A673 (cell line): ENCODE data around the gene IRX6. TPM values are rescaled to one million over a fixed set of nuclear protein-coding genes. Genes with fewer than 3 reads are reported as not detected.

Source experiments
- BruUV-seq: library from RNA; stranded (reverse); fragments of 400-500 nt; replicated peaks from 2 replicates; lab custom pipeline; 2021; lab: Mats Ljungman, UMichigan
- CTCF ChIA-PET: fragments of 300-600 bp; sonication (Branson Sonifier 250); formaldehyde crosslinking; loops from one replicate; lab custom pipeline; 2022; ENCODE audit warnings: antibody characterized with exemption; lab: Charles Lee
- POLR2A ChIA-PET: fragments of 300-600 bp; sonication (Branson Sonifier 250); formaldehyde crosslinking; loops from one replicate; lab custom pipeline; 2022; ENCODE audit warnings: antibody characterized with exemption; ENCODE audit not compliant: low non-redundant PET; lab: Charles Lee
- DNase-seq: peaks from one replicate; pipeline ENCODE4 v3.0.0-alpha.2; 2015; ENCODE audit warnings: low spot score
- H3K27ac ChIP-seq: fragments of 200-600 bp; sonication (generic); 2 replicates; pipeline ENCODE4 v1.5.1; 2016; ENCODE audit warnings: mixed run types, low read depth, mild to moderate bottlenecking, mixed read lengths, antibody characterized with exemption, low read length; ENCODE audit not compliant: poor library complexity, severe bottlenecking
- H3K27me3 ChIP-seq: fragments of 200-600 bp; sonication (generic); replicated peaks from 2 replicates; pipeline ENCODE4 v1.6.1; 2017; ENCODE audit warnings: mixed run types, low read depth, mild to moderate bottlenecking, mixed read lengths, antibody characterized with exemption, low read length; ENCODE audit not compliant: insufficient read depth, poor library complexity
- H3K36me3 ChIP-seq: fragments of 200-600 bp; sonication (generic); 2 replicates; pipeline ENCODE4 v1.6.1; 2016; ENCODE audit warnings: mixed run types, mild to moderate bottlenecking, mixed read lengths, antibody characterized with exemption, low read length; ENCODE audit not compliant: insufficient read depth, poor library complexity, severe bottlenecking
- H3K4me1 ChIP-seq: fragments of 200-600 bp; sonication (generic); 2 replicates; pipeline ENCODE4 v1.6.1; 2017; ENCODE audit warnings: mixed run types, mild to moderate bottlenecking, mixed read lengths, antibody characterized with exemption, low read length; ENCODE audit not compliant: insufficient read depth, poor library complexity, severe bottlenecking
- H3K4me3 ChIP-seq: fragments of 200-600 bp; sonication (generic); 2 replicates; pipeline ENCODE4 v1.5.1; 2016; ENCODE audit warnings: low read depth, mixed run types, mild to moderate bottlenecking, mixed read lengths, low read length; ENCODE audit not compliant: poor library complexity, severe bottlenecking
- H3K9me3 ChIP-seq: fragments of 200-600 bp; sonication (generic); 2 replicates; pipeline ENCODE4 v1.6.1; 2016; ENCODE audit warnings: mixed run types, low read depth, mild to moderate bottlenecking, mixed read lengths, antibody characterized with exemption, low read length; ENCODE audit not compliant: poor library complexity, severe bottlenecking
- EZH2 ChIP-seq: fragments of 200-600 bp; sonication (generic); IDR thresholded peaks from 2 replicates; pipeline ENCODE4 v1.6.1; 2017; ENCODE audit warnings: borderline replicate concordance, low read depth, mild to moderate bottlenecking, mixed read lengths, antibody characterized with exemption, low read length; ENCODE audit not compliant: poor library complexity, severe bottlenecking
- intact Hi-C: fragments of 100-400 bp; cut with micrococcal nuclease; formaldehyde crosslinking; loops from one replicate; pipeline ENCODE4 v1.10.0; 2022; ENCODE audit not compliant: unreplicated experiment
- total RNA-seq: library from RNA; stranded (reverse); gene quantifications from 2 replicates; pipeline ENCODE4 v1.2.3, GENCODE V29; 2021
- TF ChIP-seq, protein P1 (sequence below): fragments of 300-800, 200-600 bp; sonication (generic); conservative IDR thresholded peaks from 2 replicates; pipeline ENCODE4 v1.5.1; 2017; ENCODE audit warnings: low read depth, mild to moderate bottlenecking, antibody characterized with exemption, low read length, moderate library complexity, mixed read lengths

Gene IRX6
- total RNA-seq, 1 experiment from 2014 or later = not detected

DNA sequence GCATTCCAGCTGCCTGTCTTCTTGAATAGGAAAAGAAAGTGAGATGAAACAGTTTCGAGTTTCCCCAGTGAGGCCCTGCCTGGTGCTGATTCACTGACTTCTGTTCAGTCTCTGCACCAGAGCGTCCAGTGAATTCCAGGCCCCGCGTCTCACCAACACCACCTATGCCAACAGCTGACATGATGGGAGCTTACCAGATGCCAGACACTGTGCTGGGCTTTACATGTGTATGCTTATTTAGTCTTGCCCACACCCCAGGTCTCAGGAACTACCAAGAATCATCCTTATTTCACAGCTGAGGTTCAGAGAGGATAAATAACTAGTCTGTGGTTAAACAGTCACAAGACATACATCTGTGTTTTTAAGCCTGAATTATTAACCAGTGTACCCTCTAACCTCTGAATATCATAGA, 29.1 kb upstream of the IRX6 start:
- ChIA-PET CTCF (no interaction called here), POLR2A (no interaction called here)
- H3K4me3 ChIP-seq = no peak overlapping the region
- H3K27me3 ChIP-seq = no peaks in the 10 kb centered on the region
- no peak for TF ChIP-seq EZH2
- TF ChIP-seq, protein P1, sequence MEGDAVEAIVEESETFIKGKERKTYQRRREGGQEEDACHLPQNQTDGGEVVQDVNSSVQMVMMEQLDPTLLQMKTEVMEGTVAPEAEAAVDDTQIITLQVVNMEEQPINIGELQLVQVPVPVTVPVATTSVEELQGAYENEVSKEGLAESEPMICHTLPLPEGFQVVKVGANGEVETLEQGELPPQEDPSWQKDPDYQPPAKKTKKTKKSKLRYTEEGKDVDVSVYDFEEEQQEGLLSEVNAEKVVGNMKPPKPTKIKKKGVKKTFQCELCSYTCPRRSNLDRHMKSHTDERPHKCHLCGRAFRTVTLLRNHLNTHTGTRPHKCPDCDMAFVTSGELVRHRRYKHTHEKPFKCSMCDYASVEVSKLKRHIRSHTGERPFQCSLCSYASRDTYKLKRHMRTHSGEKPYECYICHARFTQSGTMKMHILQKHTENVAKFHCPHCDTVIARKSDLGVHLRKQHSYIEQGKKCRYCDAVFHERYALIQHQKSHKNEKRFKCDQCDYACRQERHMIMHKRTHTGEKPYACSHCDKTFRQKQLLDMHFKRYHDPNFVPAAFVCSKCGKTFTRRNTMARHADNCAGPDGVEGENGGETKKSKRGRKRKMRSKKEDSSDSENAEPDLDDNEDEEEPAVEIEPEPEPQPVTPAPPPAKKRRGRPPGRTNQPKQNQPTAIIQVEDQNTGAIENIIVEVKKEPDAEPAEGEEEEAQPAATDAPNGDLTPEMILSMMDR = no peak
- BruUV-seq = no TSS peak
- intact Hi-C loops = no loop called here
- no peaks in the 10 kb centered on the region for H3K36me3 ChIP-seq
- DNase-seq = no peak
- H3K9me3 ChIP-seq = no peaks in the 10 kb centered on the region
- no peaks in the 10 kb centered on the region for H3K4me1 ChIP-seq
- no peak overlapping the region for H3K27ac ChIP-seq

GRCh38 chr16:55297062-55297909, 26.7 kb upstream of the IRX6 start:
- intact Hi-C loops = no loop called here
- TF ChIP-seq, protein P1 = no peak
- no peak for TF ChIP-seq EZH2

DNA sequence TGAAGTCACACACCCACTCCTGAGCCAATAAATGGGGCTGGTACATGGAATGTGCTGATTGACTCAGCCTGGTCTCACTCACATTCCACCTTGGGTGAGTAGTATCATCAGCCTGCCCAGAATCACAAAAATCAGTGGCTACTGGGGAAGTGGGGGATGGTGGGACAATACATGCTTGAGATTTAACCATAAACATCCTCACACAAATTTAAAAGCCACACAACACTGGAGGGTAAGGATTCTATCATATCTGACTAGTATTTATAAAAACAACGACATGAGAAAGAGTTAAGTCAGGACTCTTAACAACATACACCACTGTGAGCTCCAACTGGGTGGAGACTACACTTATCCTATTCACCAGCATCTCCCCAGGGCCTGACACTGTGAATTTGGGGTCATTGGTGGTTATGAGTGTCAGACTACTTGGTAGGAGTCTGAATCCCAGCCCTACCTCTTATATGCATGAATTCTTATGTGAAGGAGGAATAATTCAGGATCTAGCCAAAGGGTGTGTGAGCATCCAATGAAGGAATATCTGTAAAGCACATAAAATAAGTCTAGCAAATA, 26.0 kb upstream of the IRX6 start:
- no peak for TF ChIP-seq EZH2
- TF ChIP-seq, protein P1 = no peak
- H3K4me3 ChIP-seq = no peak overlapping the region
- CTCF ChIA-PET = interaction anchor here (1.1 kb wide), 1 partner anchor 9 kb away, joined by 4 read pairs; no protein-coding TSS in a partner anchor
- H3K27ac ChIP-seq = no peak overlapping the region
- H3K9me3 ChIP-seq = no peaks in the 10 kb centered on the region
- H3K36me3 ChIP-seq = no peaks in the 10 kb centered on the region
- intact Hi-C loops = no loop called here
- BruUV-seq = no TSS peak
- POLR2A ChIA-PET = no interaction called here
- no peaks in the 10 kb centered on the region for H3K4me1 ChIP-seq
- H3K27me3 ChIP-seq = no peaks in the 10 kb centered on the region
- DNase-seq = no peak

More at GRCh38 chr16:55297062-55297909, 26.7 kb upstream of the IRX6 start:
- no peak for DNase-seq
- no peaks in the 10 kb centered on the region for H3K27me3 ChIP-seq
- no peaks in the 10 kb centered on the region for H3K9me3 ChIP-seq
- no peak overlapping the region for H3K4me3 ChIP-seq
- BruUV-seq = no TSS peak
- no peaks in the 10 kb centered on the region for H3K4me1 ChIP-seq
- POLR2A ChIA-PET = no interaction called here
- H3K27ac ChIP-seq = no peak overlapping the region
- CTCF ChIA-PET = interaction anchor here (1.1 kb wide), 1 partner anchor 8 kb away, joined by 4 read pairs; no protein-coding TSS in a partner anchor
- no peaks in the 10 kb centered on the region for H3K36me3 ChIP-seq
